SK-N-SH (cell line): ENCODE results near the gene RNF4. TPM values are rescaled to one million over a fixed set of nuclear protein-coding genes. Genes with fewer than 3 reads are reported as not detected.

Experiments
- CTCF ChIA-PET: fragments of 300-600, 350-600 bp; formaldehyde crosslinking; extraction: SDS; loops from one replicate; lab custom pipeline; 2021; lab: Yijun Ruan, JAX
- POLR2A ChIA-PET: fragments of 350-600 bp; sonication (Branson Sonifier 250); formaldehyde crosslinking; extraction: SDS; loops from one replicate; lab custom pipeline; 2020; ENCODE audit warnings: antibody characterized with exemption, inconsistent platforms; lab: Yijun Ruan, JAX
- DNase-seq: peaks from one replicate; pipeline ENCODE4 v3.0.0; 2012
- H2AFZ ChIP-seq: fragments of 200-600 bp; sonication (generic); 2 replicates; pipeline ENCODE4 v1.8.1; 2016; ENCODE audit warnings: antibody characterized with exemption, mild to moderate bottlenecking, low read depth
- H3F3A ChIP-seq: fragments of 200-600 bp; sonication (generic); replicated peaks from 2 replicates; pipeline ENCODE3; 2016; ENCODE audit warnings: antibody characterized with exemption, mild to moderate bottlenecking; ENCODE audit not compliant: insufficient read depth
- H3K27ac ChIP-seq, 2 experiments: fragments of 200-500 bp in 1 of 2; fragments of 200-600 bp in 1 of 2; sonication (Bioruptor generic) in 1 of 2; sonication (generic), shearing (Covaris generic) in 1 of 2; 2 replicates each; pipeline versions ENCODE4 v1.5.1 to v1.6.1; 2014 to 2016; ENCODE audit warnings: low read depth in 2 of 2, inconsistent platforms in 1 of 2, low read length in 1 of 2, mild to moderate bottlenecking in 1 of 2, mixed read lengths in 1 of 2
- H3K27me3 ChIP-seq: fragments of 200-600 bp; sonication (generic), shearing (Covaris generic); 2 replicates; pipeline ENCODE4 v1.6.1; 2016; ENCODE audit warnings: mixed run types; ENCODE audit not compliant: insufficient read depth
- H3K36me3 ChIP-seq, 2 experiments: fragments of 200-500 bp in 1 of 2; fragments of 200-600 bp in 1 of 2; sonication (Bioruptor generic) in 1 of 2; sonication (generic) in 1 of 2; replicated peaks in 1 of 2; 2 replicates each; pipeline versions ENCODE3 to v1.5.1; 2014 to 2016; ENCODE audit warnings: low read length in 1 of 2, mild to moderate bottlenecking in 1 of 2; ENCODE audit not compliant: insufficient read depth in 2 of 2, control insufficient read depth in 1 of 2
- H3K4me1 ChIP-seq, 2 experiments: fragments of 200-500 bp in 1 of 2; fragments of 200-600 bp in 1 of 2; sonication (Bioruptor generic) in 1 of 2; sonication (generic), shearing (Covaris generic) in 1 of 2; 2 replicates each; pipeline versions ENCODE4 v1.5.1 to v1.6.1; 2014 to 2016; ENCODE audit warnings: low read depth in 1 of 2, low read length in 1 of 2, mixed run types in 1 of 2; ENCODE audit not compliant: insufficient read depth in 2 of 2, control insufficient read depth in 1 of 2
- H3K4me2 ChIP-seq: fragments of 200-600 bp; sonication (generic), shearing (Covaris generic); 2 replicates; pipeline ENCODE4 v1.6.1; 2017; ENCODE audit warnings: mixed run types
- H3K4me3 ChIP-seq, 2 experiments: fragments of 200-500 bp in 1 of 2; fragments of 200-600 bp in 1 of 2; sonication (Bioruptor generic) in 1 of 2; sonication (generic), shearing (Covaris generic) in 1 of 2; 2 replicates each; pipeline versions ENCODE4 v1.5.1 to v1.8.1; 2014 to 2016; ENCODE audit warnings: low read depth in 2 of 2, inconsistent platforms in 1 of 2, low read length in 1 of 2, mild to moderate bottlenecking in 1 of 2, mixed read lengths in 1 of 2, moderate library complexity in 1 of 2
- H3K79me2 ChIP-seq: fragments of 200-600 bp; sonication (generic); 2 replicates; pipeline ENCODE4 v1.8.1; 2017; ENCODE audit warnings: mild to moderate bottlenecking; ENCODE audit not compliant: insufficient read depth
- H3K9ac ChIP-seq: fragments of 200-600 bp; sonication (generic); 2 replicates; pipeline ENCODE4 v1.6.1; 2017; ENCODE audit warnings: mixed run types
- H3K9me2 ChIP-seq: fragments of 200-600 bp; sonication (generic); 2 replicates; pipeline ENCODE4 v1.6.1; 2017; ENCODE audit warnings: mixed run types
- H3K9me3 ChIP-seq: fragments of 200-600 bp; sonication (generic); 2 replicates; pipeline ENCODE4 v1.6.1; 2017; ENCODE audit warnings: mixed run types, mild to moderate bottlenecking, moderate library complexity
- H4K20me1 ChIP-seq: fragments of 200-600 bp; sonication (generic); 2 replicates; pipeline ENCODE4 v1.6.1; 2017; ENCODE audit warnings: mild to moderate bottlenecking, mixed run types; ENCODE audit not compliant: insufficient read depth
- EP300 ChIP-seq, 2 experiments: IDR thresholded peaks; 2 replicates each; pipeline versions ENCODE4 v1.4.0 to v1.6.1; 2012; ENCODE audit warnings: borderline replicate concordance in 1 of 2, low read depth in 1 of 2, low read length in 1 of 2
- FOXM1 ChIP-seq: IDR thresholded peaks from 2 replicates; pipeline ENCODE4 v1.4.0; 2012; ENCODE audit warnings: low read depth, mild to moderate bottlenecking
- GABPA ChIP-seq: IDR thresholded peaks from 2 replicates; pipeline ENCODE4 v1.4.0; 2012; ENCODE audit warnings: low read depth, mild to moderate bottlenecking
- GATA2 ChIP-seq: sonication (generic); formaldehyde crosslinking; IDR thresholded peaks from 2 replicates; pipeline ENCODE4 v1.5.0; 2020; ENCODE audit warnings: mild to moderate bottlenecking, missing genetic modification reagents
- IRF3 ChIP-seq: fragments of 150-350 bp; IDR thresholded peaks from 2 replicates; pipeline ENCODE4 v1.6.1; 2016; ENCODE audit warnings: mild to moderate bottlenecking, low read depth, low read length
- MXI1 ChIP-seq: IDR thresholded peaks from 2 replicates; pipeline ENCODE4 v1.6.1; 2012; ENCODE audit warnings: mild to moderate bottlenecking, low read depth, low read length, improper control_type of control experiment
- NFIC ChIP-seq: IDR thresholded peaks from 2 replicates; pipeline ENCODE4 v1.4.0; 2012; ENCODE audit warnings: borderline replicate concordance
- NRF1 ChIP-seq: IDR thresholded peaks from 2 replicates; pipeline ENCODE4 v1.6.1; 2012; ENCODE audit warnings: low read depth, mild to moderate bottlenecking, low read length
- POLR2AphosphoS5 ChIP-seq: IDR thresholded peaks from 2 replicates; pipeline ENCODE4 v1.6.1; 2012; ENCODE audit warnings: low read depth, low read length
- RAD21 ChIP-seq: IDR thresholded peaks from 2 replicates; pipeline ENCODE4 v1.6.1; 2012; ENCODE audit warnings: mild to moderate bottlenecking, low read length
- REST ChIP-seq: IDR thresholded peaks from 2 replicates; pipeline ENCODE4 v1.6.1; 2012; ENCODE audit warnings: mild to moderate bottlenecking, low read depth, low read length, moderate library complexity
- SIN3A ChIP-seq: IDR thresholded peaks from 2 replicates; pipeline ENCODE4 v1.6.1; 2012; ENCODE audit warnings: low read depth, mild to moderate bottlenecking, low read length, moderate library complexity, borderline replicate concordance
- ZBTB33 ChIP-seq: IDR thresholded peaks from 2 replicates; pipeline ENCODE4 v1.4.0; 2012; ENCODE audit warnings: low read depth, borderline replicate concordance
- WGBS: methylation state at CpG from one replicate; pipeline ENCODE4 v1.1.6; 2017; ENCODE audit warnings: low lambda C conversion rate; 5-methylcytosine and 5-hydroxymethylcytosine counted together
- polyA plus RNA-seq, 3 experiments: library from polyadenylated mRNA; depleted of rRNA; stranded (reverse); fragments of >200 nt; gene quantifications; 2 replicates each; pipeline ENCODE4 v1.2.3, GENCODE V29; 2012

The RNF4 gene
- polyA plus RNA-seq, 1 of the 3 experiments (the other 2 are of a cell fraction) = 60.7 TPM

GRCh38 chr4:2507259-2507658 is 38.4 kb downstream of the RNF4 start:
- DNase-seq = no peak
- no peaks in the 10 kb centered on the region for H3K9me2 ChIP-seq
- no peaks in the 10 kb centered on the region for H3K9me3 ChIP-seq
- TF ChIP-seq FOXM1 = no peak
- no peak for TF ChIP-seq POLR2AphosphoS5
- TF ChIP-seq GATA2 (CRISPR knock-in tag) = no peak
- no peak for TF ChIP-seq NFIC
- no peak for TF ChIP-seq RAD21
- TF ChIP-seq MXI1 = no peak
- no peak for TF ChIP-seq EP300 (IDR thresholded peaks at IDR 0.05; ENCODE audit: borderline replicate concordance in 1 of 2, low read depth in 1 of 2, low read length in 1 of 2)
- no peak for TF ChIP-seq GABPA
- no peak for TF ChIP-seq ZBTB33
- TF ChIP-seq REST = no peak
- no peak for TF ChIP-seq IRF3
- no peak for TF ChIP-seq SIN3A
- TF ChIP-seq NRF1 = no peak
- H3K27ac ChIP-seq = no peak overlapping the region
- H4K20me1 ChIP-seq = peaks cover 45% of the 10 kb centered on the region
- no peak overlapping the region for H3K4me2 ChIP-seq
- POLR2A ChIA-PET = interaction anchor here (1.0 kb wide), 1 partner anchor 38 kb away, joined by 3 read pairs; the partner anchor contains the start of gene RNF4
- peaks cover 73% of the 10 kb centered on the region; the same call in 1 of the 2 replicates for H3K79me2 ChIP-seq
- no peak overlapping the region for H3K9ac ChIP-seq
- H2AFZ ChIP-seq = no peak overlapping the region
- CTCF ChIA-PET = no interaction called here
- H3F3A ChIP-seq = no peaks in the 10 kb centered on the region
- no peaks in the 10 kb centered on the region for H3K27me3 ChIP-seq
- peaks cover 28 to 52% of the 10 kb centered on the region in 2 experiments for H3K36me3 ChIP-seq
- WGBS = 91% methylated on average over 4 of the region's 4 CpGs
- H3K4me1 ChIP-seq = no peaks in the 10 kb centered on the region; a peak in 1 of 4 replicates
- H3K4me3 ChIP-seq = no peak overlapping the region
